ENCODE data around the gene NCCRP1.

The NCCRP1 gene, protein sequence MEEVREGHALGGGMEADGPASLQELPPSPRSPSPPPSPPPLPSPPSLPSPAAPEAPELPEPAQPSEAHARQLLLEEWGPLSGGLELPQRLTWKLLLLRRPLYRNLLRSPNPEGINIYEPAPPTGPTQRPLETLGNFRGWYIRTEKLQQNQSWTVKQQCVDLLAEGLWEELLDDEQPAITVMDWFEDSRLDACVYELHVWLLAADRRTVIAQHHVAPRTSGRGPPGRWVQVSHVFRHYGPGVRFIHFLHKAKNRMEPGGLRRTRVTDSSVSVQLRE

GRCh38 chr19:39196860-39197562, at the start of gene NCCRP1:
Gene NCCRP1, plus strand, starts transcription at chr19:39196964. Its CDS starts 19 bp downstream, at chr19:39196983.
- no peak for DNase-seq (ENCODE audit: extremely low read depth in 1 of 2, low read depth in 1 of 2)

DNA sequence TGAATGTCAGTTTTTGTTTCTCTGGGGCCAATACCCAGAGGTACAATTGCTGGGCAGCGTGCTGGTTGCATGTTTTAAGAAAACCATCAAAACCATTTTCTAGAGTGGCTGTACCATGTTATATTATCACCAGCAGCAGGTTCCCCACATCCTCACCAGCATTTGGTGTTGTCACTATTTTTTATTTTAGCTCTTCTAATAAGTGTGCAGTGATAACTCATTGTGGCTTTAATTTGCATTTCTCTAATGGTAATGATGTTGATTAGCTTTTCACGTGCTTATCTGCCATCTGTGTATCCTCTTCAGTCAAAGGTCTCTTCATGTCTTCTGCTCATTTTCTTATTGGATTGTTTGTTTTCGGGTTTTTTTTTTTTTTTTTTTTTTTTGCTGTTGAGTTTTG, 49.3 kb upstream of the NCCRP1 start:
- no peak for DNase-seq (ENCODE audit: extremely low read depth in 1 of 2, low read depth in 1 of 2)

DNA sequence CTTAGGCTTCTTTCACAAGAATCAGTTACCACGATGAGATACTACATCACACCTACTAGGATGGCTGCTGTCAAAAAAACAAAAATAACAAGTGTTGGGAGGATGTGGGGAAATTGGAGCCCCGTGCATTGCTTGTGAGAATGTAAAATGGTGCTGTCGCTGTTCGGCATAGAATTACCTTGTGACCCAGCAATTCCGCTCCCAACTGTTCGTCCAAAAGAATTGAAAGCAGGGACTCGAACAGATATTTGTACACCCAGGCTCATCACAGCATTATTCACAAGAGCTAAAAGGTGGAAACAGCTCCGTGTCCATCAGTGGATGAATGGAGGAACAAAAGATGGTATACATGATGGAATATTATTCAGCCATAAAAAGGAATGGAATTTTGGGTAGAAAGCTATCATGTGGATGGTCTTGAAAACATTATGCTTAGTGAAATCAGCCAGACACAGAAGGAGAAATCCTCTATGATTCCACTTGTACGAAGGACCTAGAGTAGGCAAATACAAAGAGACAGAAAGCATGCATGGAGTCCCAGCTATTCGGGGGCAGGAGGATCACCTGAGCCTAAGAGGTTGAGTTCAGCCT, 47.7 kb upstream of the NCCRP1 start:
- no peak for DNase-seq (ENCODE audit: extremely low read depth in 1 of 2, low read depth in 1 of 2)

- no peak for DNase-seq (ENCODE audit: extremely low read depth in 1 of 2, low read depth in 1 of 2)
Observed at GRCh38 chr19:39150235-39150634, 46.5 kb upstream of the NCCRP1 start.

GRCh38 chr19:39150807-39151600, 45.8 kb upstream of the NCCRP1 start:
- DNase-seq (ENCODE audit: extremely low read depth in 1 of 2, low read depth in 1 of 2), result no peak

GRCh38 chr19:39152066-39152465, 44.7 kb upstream of the NCCRP1 start:
- DNase-seq (ENCODE audit: extremely low read depth in 1 of 2, low read depth in 1 of 2), result no peak

- no peak for DNase-seq (ENCODE audit: extremely low read depth in 1 of 2, low read depth in 1 of 2)
Observed at GRCh38 chr19:39154100-39154628, 42.6 kb upstream of the NCCRP1 start.

DNA sequence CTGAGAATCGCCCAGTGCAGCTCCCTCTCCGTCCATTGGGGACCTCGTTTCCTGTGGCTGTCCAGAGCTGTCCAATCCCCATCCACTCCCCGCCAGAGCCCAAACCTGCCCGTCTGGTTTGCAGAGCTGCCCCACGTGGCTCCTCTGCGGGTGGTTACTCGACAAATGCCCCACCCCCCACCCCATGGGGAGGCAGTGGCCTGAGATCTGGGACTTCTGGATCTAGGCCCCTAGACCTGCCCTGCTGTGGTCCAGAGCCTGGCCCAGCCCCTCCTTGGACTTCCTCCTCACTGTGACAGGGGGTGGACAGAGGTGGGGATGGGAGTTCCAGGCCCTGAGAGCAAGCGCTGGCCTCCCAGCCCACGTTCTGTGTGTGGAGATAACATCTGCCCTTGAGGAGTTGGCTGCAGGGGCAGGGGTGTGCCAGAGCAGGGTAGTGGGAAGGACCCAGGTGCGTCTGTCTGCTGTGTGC, 42.1 kb upstream of the NCCRP1 start:
- DNase-seq (ENCODE audit: extremely low read depth in 1 of 2, low read depth in 1 of 2), result no peak

GRCh38 chr19:39155114-39155700, 41.6 kb upstream of the NCCRP1 start:
- no peak for DNase-seq (ENCODE audit: extremely low read depth in 1 of 2, low read depth in 1 of 2)

DNA sequence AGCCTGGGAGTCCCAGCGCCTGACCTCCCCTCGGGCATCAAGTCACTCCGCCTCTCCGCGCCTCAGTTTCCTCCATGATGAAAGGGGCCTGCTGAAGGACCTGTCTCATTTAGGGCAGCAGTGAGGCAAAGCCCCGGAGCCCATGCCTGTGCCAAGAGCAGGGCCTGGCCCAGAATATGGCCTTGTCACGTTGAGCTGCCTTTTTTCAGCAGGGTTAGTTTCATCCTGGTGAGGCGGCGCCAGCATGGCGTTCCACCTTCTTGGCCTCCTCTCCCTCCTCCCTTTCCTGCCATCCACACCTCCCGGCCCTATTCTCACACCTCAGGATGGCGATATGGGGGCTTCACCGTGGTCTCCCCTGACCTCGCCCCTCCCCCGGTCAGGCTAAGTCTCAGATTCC, 41.0 kb upstream of the NCCRP1 start:
- DNase-seq (ENCODE audit: extremely low read depth in 1 of 2, low read depth in 1 of 2), result no peak

DNA sequence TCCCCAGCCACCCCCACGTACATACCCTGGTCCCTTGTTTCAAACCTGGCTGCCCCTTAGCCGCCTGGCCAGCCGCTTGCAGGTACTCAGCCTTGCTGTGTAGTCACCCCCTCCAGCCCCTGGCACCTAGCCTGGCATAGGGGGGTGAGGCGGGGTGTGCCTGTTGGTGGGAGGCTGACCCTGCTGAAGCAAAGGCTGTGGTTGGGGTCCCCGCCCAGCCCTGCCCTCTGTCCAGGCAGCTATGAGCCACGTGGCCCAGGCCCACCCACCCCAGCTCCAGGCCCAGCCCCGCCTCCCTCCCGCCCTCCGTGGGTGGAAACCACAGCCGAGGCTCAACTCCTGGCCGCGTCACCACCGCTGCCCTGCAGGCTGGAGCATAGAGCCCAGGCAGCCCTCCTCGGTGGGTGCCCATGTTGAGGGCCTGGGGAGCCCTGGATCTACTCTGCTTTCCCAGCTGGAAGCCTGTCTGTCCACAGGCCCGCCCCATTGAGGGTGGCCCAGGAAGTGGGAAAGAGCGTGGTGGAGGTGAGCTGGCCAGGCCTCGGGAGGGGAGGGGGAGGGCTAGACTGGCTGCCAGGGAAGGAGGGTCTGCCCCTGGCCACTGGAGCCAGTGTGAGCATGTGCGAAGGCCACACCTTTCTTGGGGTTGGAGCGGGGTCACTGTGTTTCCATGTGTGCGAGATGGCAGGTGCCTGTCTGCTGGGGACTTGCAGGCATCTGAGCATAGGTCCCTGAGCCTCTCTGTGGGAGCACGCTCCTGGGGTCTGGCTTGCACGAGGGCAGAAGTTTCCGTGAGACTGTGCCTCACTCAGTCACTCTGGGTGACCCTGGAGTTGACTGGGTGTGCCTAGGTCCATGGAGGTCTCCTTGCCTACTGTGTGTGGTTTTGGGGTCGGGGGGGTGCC, 40.2 kb upstream of the NCCRP1 start:
- no peak for DNase-seq (ENCODE audit: extremely low read depth in 1 of 2, low read depth in 1 of 2)

DNA sequence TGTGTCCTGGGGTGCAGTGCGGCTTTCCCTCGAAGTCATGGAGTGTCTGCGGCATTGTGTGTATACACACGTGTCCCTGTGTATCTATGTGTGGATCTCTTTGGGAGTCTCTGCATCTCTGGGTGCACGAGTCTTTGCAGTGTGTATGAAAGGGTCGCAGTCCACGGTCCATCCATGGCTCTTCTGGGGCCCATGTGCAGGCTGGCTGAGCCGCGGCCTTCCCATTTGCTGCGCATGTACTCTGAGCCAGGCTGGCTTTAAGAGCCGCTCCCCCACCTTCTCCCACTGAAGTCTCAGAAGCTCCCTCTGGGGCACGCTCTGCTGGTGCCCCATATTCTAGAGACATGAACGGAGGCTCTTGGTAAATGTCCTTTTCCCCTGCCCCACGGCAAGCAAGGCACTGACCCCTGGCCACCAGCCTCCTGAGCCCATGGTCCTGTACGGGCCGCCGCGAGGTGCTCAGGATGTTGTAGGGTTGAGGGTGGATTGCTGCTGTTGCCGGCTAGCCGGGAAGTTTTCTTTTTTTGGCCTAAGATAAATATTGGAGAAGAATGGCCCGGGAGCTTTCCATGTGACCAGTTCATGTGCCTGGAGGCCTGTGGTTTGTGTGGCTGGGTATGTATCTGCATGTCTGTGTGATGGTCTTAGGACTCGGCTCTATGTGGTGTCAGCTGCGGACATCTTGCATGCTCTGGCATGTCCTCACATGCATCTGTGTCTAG, 39.3 kb upstream of the NCCRP1 start:
- no peak for DNase-seq (ENCODE audit: extremely low read depth in 1 of 2, low read depth in 1 of 2)

DNA sequence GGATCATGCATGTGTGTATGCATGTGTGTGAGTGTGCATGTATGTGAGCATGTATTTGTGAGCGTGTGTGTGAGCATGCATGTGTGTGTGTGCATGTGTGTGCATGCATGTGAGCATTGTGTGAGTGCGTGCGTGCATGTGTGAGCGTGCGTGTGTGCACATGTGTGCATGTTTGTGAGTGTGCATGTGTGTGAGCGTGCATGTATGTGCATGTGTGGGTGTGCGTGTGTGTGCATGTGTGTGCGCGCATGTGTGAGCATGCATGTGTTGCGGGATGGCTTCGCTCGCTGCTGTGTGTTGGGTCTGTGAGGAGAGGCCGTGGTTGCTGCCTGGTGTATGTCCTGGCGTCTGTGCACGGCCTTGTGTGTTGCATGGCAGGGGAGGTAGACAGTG, 38.8 kb upstream of the NCCRP1 start:
- DNase-seq (ENCODE audit: extremely low read depth in 1 of 2, low read depth in 1 of 2), result no peak

GRCh38 chr19:39158646-39159260, 38.0 kb upstream of the NCCRP1 start:
- no peak for DNase-seq (ENCODE audit: extremely low read depth in 1 of 2, low read depth in 1 of 2)

GRCh38 chr19:39160523-39160861, 36.3 kb upstream of the NCCRP1 start:
- DNase-seq (ENCODE audit: extremely low read depth in 1 of 2, low read depth in 1 of 2), result no peak

DNA sequence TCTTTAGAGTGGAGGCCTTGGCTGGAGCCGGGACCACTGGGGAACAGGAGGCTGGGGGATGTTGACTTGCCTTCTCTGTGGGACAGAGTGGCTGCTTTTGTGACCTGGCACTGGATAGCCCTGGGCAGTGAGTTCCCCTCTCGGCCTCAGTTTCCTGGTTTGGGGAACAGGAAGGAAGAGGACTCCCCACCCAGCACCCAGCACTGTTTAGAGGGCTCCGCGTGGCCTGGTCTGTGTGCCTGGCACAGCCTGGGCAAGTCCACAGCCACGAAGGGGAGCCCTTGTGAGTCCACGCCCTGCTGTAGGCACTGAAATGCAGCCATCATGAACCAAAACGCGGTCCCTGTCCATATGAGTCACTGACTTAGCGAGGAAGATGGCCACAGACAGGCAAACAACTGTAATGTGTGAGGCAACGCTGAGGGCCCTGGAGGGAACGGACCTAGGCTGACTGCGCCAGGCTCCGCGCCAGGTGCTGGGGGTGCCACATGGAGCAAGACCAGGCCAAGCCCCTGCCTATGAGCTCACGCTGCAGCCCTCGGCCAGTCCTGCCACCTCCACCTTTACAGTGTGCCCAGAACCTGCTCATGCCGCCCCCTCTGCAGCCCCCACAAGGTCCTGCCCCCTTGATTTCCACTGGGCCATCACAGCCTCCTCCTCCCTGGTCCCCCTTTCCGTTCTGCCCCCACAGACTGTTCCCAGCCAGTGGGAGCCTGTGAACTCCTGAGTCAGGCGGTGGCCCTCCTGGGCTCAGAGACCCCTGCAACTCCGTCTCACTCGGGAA, 35.7 kb upstream of the NCCRP1 start:
- no peak for DNase-seq (ENCODE audit: extremely low read depth in 1 of 2, low read depth in 1 of 2)

- DNase-seq (ENCODE audit: extremely low read depth in 1 of 2, low read depth in 1 of 2), result no peak
Observed at GRCh38 chr19:39162441-39163043, 34.2 kb upstream of the NCCRP1 start.
